ENCODE data around the gene LOXHD1. TPM values are rescaled to one million over a fixed set of nuclear protein-coding genes. Genes with fewer than 3 reads are reported as not detected.

LOXHD1 gene
- total RNA-seq, 4 donors from 2014 or later: 1.7 to 4.9 (median 3.2) TPM

GRCh38 chr18:46459789-46460455, 197.1 kb downstream of the LOXHD1 start:
- DNase-seq (ENCODE audit: low spot score): no peak
- TF ChIP-seq, protein P1, sequence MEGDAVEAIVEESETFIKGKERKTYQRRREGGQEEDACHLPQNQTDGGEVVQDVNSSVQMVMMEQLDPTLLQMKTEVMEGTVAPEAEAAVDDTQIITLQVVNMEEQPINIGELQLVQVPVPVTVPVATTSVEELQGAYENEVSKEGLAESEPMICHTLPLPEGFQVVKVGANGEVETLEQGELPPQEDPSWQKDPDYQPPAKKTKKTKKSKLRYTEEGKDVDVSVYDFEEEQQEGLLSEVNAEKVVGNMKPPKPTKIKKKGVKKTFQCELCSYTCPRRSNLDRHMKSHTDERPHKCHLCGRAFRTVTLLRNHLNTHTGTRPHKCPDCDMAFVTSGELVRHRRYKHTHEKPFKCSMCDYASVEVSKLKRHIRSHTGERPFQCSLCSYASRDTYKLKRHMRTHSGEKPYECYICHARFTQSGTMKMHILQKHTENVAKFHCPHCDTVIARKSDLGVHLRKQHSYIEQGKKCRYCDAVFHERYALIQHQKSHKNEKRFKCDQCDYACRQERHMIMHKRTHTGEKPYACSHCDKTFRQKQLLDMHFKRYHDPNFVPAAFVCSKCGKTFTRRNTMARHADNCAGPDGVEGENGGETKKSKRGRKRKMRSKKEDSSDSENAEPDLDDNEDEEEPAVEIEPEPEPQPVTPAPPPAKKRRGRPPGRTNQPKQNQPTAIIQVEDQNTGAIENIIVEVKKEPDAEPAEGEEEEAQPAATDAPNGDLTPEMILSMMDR (IDR thresholded peaks at IDR 0.05): no peak
- no peak for ATAC-seq (ENCODE audit: low FRiP score)

DNA sequence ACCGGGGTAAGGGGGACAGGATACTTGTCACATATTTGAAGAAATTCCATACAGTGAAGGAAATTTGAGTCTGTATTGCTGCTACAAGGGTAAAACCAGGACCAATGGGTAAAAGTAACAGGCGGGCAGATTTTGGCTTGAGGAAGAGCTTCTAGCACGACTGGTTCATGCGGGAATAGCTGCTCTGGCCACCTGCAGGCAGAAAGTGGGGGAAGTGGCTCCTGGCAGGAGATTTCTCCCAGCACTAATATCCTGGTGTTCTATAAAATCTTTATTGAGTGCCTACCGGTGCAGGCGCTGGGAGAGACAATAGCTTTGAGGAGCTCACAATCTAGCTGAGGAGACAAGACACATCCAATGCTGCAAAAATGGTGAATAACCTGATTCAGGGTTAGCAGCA, 198.5 kb downstream of the LOXHD1 start:
- TF ChIP-seq, protein P1 (IDR thresholded peaks at IDR 0.05): no peak
- ATAC-seq (ENCODE audit: low FRiP score): no peak
- no peak for DNase-seq (ENCODE audit: low spot score)

DNA sequence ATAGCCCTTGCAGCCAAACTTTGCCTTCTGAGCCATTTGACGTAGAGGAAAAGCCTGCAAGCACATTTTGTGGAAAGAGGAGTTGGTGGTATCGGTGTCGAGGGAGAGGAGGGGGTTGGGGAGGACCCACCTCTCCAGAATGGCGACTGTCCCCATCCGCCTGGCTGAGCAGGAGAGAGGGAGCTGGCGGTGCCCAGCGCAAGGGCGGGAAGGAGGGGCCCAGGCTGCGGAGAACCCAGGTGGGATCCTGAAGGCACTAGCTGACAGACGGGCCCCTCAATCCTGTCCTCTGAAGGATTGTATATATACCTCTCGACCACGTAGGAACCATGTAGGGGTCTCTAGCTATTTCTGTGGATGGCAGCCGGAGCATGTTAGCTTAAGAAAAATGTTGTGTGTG, 200.3 kb downstream of the LOXHD1 start:
- ATAC-seq (ENCODE audit: low FRiP score) (no peak), DNase-seq (ENCODE audit: low spot score) (no peak)
- TF ChIP-seq, protein P1 (IDR thresholded peaks at IDR 0.05): no peak

GRCh38 chr18:46452820-46453219, 204.2 kb downstream of the LOXHD1 start:
- ATAC-seq (ENCODE audit: low FRiP score) (no peak), DNase-seq (ENCODE audit: low spot score) (no peak)
- TF ChIP-seq, protein P1 (IDR thresholded peaks at IDR 0.05): no peak

DNA sequence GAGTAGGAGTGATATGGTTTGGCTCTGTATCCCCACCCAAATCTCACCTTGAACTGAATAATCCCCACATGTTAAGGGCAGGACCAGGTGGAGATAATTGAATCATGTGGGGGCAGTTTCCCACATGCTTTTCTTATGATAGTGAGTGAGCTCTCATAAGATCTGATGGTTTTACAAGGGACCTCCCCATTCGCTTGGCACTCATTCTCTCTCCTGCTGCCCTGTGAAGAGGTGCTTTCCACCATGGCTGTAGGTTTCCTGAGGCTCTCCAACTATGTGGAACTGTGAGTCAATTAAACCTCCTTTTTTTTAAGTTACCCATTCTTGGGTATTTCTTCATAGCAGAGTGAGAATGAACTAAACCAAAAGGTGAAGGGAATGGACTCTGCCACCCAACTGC, 207.5 kb downstream of the LOXHD1 start:
- DNase-seq (ENCODE audit: low spot score) (no peak), ATAC-seq (ENCODE audit: low FRiP score) (no peak)
- TF ChIP-seq, protein P1 (IDR thresholded peaks at IDR 0.05): no peak

GRCh38 chr18:46449033-46449432, 208.0 kb downstream of the LOXHD1 start:
- TF ChIP-seq, protein P1 (IDR thresholded peaks at IDR 0.05): no peak
- ATAC-seq (ENCODE audit: low FRiP score) (no peak), DNase-seq (ENCODE audit: low spot score) (no peak)

GRCh38 chr18:46448347-46448746, 208.7 kb downstream of the LOXHD1 start:
- ATAC-seq (ENCODE audit: low FRiP score): no peak
- TF ChIP-seq, protein P1 (IDR thresholded peaks at IDR 0.05): no peak

More at GRCh38 chr18:46448347-46448746, 208.7 kb downstream of the LOXHD1 start:
- no peak for DNase-seq (ENCODE audit: low spot score)
